CD4-positive, alpha-beta T cell treated with Interferon alpha-2 for 1 hour (primary cell): ENCODE data around the gene FERMT1.
"Not testable (repeated sequence)": the region's sequence is repeated elsewhere in the genome, so short reads cannot be mapped to it uniquely, and the experiment has no call there.

Source experiments
- DNase-seq, 2 donors: peaks; one replicate each; pipeline ENCODE4 v3.0.0-alpha.2; 2020 to 2022

FERMT1 gene

DNA sequence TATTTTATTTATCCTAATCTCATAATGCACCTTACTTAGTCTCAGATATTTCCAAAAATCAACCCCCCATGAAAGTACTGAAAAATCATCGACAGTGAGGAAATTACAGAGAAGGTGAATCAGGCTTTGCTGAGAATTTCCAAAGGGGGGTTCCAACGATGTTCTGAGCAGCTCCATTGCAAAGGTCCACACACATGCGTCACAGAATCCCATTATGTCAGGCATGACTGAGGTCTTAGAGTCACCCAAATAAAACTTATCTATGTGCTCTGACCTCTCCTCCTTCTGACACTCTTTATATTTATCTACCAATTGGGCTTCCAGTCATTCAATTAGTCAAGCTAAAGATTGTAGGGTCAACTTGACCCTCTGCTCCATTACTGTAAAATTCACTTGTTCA lies 56.2 kb downstream of the FERMT1 start:
- no peak for DNase-seq

GRCh38 chr20:6061544-6061943 lies 61.3 kb downstream of the FERMT1 start:
- DNase-seq, result no peak

GRCh38 chr20:6060213-6060612 lies 62.6 kb downstream of the FERMT1 start:
- no peak for DNase-seq

GRCh38 chr20:6058684-6059295 lies 64.0 kb downstream of the FERMT1 start:
- DNase-seq, result no peak

GRCh38 chr20:6057691-6058090 lies 65.1 kb downstream of the FERMT1 start:
- DNase-seq, result no peak

GRCh38 chr20:6057139-6057538 lies 65.7 kb downstream of the FERMT1 start:
- DNase-seq, result no peak

DNA sequence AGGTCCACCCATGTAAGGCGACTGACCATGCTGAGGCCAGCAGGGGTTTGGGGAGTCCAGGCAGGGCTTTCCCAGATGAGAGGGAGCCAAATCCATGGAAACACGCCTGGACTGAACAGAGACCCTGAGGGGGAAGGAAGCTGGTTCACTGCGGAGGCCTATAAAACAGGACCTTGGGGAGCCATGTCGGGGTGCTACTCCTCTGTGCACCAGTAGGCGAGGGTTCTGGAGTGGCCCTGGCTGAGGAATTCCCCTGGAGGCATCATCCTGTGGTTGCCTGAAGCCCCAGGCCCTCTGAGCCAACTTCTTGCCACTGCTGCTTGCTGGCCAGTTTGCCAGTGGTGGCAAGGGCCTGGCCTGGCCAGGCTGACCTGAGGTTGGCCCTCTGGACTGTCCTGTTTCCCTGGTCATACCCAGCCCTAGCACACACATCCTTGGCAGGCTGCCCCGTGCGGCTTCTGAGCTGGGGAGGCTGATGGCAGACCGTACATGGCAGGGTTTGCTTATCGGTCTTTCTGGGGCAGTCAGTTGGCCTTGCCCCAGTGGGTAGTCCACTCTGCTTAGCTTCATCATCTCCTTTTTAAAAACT lies 66.8 kb downstream of the FERMT1 start:
- DNase-seq, result no peak

DNA sequence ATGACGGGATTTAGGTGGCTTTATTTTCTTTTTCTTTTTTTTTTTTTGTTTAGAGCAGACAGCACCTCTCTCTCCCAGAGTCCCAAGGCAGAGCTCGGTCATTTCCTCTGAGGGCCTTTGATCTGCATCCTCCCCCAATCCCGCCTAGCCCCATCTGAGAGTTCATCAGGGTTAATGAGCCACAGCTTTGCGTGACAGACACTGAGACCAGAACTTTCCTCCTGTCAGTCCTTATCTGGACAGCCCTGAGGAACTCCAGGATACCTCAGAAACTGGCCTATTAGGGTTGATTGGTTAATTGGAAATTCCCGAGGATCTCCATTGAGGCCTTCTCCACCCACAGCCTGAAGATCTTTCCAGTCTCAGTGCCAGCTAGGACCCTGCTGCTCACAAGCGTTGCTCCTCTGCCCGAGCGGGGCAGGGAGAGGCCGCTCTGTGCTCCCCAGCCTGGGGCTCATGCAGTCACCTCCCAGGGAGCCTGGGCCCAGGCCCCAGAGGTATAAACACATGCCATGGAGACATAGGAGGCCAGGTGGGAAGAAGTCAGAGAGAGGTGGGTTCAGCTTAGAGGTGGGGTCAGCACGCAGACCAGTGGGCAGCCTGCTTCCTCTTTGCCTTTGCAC lies 67.6 kb downstream of the FERMT1 start:
- DNase-seq, result no peak

DNA sequence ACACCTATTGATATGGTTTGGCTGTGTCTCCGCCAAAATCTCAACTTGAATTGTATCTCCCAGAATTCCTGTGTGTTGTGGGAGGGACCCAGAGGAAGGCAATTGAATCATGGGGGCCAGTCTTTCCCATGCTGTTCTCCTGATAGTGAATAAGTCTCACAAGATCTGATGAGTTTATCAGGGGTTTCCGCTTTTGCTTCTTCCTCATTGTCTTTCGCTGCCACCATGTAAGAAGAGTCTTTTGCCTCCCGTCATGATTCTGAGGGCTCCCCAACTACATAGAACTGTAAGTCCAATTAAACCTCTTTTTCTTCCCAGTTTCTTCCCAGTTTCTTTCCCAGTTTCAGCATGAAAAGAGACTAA lies 68.2 kb downstream of the FERMT1 start:
- not testable (repeated sequence) for DNase-seq

- no peak for DNase-seq
These were observed 68.8 kb downstream of the FERMT1 start, which contains the start of gene LRRN4 for GRCh38 chr20:6053776-6054688. Gene LRRN4, minus strand, starts transcription at chr20:6054060. Its CDS starts 1,261 bp downstream, at chr20:6052799.

DNA sequence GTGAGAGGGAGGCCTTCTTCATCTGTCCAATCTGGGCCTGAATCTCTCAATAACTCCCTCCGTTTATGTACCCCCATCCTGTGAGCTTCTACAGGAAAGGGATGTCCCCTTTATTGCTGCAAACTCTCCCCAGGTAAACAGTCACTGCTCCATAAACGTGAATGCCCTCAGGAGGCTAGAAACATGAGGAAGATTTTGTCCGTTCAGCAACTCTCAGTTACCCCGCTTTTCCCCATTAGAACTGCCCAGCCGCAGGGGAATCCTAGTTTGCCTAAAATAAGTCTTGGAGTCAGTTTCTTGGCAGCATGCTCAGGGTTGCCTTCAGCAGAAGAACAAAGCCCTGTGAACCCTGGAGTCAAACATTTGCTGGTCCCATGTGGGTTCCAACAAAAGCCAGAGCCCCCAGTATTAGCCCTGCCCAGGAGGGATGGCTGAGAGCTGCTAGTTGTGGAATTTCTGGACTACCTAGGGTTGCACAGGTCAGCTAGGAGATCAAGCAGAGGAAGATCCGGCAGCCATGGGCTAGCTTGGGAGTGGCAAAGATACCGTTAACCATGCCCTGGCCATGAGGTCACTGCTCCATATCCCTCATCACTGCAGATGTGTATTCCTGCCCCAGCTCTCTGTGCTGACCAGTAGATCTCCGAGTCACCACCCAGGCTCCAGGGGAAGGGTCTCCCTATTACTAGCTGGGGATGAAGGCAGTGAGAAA lies 69.6 kb downstream of the FERMT1 start:
- no peak for DNase-seq

DNA sequence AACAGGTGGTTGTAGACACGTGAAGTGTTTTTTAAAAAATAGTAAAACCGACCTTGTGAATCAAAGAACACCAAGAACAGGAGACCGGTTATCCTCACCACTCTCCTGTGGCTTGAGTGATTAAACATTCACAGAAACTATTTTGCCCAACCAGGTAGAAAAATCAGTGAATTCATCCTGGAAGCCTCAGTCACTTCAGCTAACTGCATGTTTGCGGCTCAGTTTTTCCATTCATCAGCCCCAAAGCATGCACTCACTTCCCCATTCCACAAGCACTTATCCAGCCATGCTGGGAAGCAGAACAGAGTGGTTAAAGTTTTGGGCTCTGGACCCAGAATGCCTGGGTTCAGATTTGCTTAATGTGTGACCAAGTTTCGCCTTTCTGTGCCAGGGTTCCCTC lies 71.3 kb downstream of the FERMT1 start:
- DNase-seq, result no peak

GRCh38 chr20:6048391-6048790 lies 74.4 kb downstream of the FERMT1 start:
- DNase-seq, result no peak

DNA sequence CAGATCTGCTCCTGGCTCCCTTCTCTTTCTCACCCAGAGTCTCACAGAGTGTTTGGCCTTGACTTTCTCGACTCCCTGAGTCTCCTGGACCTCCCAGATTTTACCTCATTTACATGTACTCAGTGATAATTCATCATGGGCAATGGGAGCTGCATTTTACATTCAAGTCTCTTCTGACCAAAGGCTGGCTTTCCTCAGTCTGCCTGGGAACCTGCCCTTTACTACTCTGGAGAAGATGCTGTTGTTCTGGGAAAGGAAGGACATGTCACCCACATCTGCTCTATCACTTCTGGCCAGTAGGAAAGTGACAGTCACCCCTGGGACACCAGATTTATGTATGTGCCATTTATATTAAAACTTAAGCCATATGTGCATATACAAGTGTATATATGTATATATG lies 76.4 kb downstream of the FERMT1 start:
- no peak for DNase-seq

DNA sequence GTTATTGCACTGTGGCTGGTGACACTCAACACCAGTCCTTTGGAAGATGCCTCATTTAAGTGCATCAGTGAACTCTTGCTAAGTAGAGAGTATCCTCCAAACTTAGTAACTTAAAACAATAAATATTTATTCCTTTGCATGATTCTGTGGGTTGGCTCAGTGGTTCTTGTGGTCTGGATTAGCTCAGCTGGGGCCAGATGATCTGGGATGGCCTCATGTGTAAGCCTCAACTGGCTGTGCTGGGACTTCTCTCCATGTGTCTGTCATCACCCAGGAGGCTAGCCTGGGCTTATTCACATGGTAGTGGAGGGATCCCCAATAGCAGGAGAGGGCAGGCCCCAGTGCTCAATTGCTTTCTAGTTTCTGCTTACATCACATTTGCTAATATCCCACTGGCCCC lies 77.3 kb downstream of the FERMT1 start:
- DNase-seq, result no peak

DNA sequence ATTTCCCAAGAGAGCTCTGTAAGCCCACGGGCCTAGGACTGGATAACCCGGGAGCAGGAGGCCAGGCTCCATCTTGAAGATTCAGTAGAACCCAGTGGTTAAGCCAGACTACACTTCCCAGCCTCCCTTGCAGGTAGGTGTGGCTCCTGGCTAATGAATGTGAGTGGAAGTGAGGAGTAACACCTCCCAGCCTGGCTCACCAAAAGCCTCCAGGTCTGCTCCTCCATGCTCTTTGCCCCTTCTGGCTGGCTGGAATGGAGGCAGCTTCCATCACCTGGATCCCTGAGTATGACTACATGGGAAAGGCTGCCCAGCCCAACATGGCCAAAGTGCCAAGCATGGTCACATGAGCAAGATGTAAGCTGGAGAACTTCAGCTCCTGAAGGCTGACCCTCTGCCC lies 78.7 kb downstream of the FERMT1 start:
- no peak for DNase-seq

DNA sequence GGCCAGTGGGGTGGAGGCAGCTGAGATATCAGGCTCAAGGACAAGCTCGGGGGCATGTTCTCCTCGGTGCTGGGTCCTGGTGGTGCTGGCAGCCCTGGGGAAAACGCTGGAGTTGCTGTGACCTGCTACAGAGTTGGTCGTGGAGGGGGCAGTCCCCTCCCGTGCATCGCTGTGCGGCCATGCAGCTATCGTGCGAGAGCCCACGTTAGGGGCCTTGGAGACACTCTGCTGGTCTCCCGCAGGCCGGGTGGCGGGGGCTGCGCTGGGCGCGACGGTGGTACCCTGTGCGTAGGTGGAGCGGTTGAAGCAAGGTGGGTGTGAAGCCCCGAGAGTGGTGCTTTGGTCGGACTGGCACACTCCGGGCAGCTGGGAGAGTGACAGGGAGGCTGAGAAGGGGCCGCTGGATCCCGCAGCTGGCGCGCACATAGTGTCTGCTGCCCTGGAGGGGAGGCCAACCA lies 81.0 kb downstream of the FERMT1 start:
- DNase-seq, result no peak

DNA sequence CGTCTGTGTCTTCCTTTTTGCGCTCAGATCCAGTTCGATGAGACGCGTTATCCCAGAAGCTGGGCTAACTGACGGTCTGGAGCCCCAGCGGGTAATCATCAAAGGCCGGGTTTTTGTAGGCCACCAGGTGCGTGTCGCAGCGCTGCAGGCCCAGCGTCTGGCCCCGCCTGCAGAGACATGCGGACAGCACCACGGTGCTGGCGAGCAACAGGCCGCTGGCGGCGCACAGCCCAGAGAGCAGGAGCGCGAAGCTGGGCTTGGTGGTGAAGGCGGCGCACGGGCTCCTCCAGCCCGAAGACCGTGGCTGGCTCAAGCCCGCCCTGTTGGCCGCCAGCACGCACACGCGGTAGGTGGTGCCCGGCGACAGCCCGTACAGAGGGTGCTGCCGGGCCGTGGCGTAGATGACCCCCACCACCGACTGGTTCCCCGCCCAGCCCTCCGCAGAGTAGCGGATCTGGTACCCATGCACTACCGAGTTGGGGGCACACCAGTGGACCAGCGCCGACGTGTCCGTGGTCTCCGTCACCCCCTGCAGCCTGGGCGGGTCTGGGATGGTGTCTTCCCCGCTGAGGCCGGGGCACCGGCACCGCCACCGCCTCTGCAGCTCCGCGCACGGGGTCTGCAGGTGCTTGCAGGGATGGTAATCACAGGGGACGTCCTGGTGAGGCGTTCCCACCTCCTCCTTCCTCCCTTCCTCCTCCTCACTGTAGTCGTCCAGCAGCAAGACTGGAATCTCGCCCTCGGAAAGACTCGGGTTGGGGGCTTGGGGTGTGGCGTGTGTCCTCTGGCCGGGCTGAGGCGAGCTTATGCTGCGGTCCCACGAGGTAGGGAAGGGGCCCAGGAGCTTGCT lies 81.6 kb downstream of the FERMT1 start:
- no peak for DNase-seq

DNA sequence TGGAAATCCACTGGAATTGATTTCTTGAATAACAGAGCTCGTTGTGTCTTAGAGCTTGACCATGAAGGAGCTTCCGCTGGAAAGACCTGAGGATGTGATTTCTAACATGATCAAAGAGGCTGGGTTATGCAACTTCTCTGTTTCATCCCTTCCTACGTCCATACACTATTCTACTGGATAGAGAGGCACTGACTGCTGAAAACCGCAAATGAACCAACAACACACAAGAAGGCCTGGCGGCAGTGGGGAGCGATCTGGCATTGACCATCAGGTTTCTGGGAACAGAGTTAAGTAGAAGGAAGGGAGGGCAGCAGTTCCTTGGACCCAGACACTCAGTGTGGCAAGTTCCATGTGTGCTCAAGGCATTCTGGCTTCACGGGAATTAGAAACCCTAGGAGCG lies 82.3 kb downstream of the FERMT1 start:
- no peak for DNase-seq

GRCh38 chr20:6039766-6040165 lies 83.1 kb downstream of the FERMT1 start:
- no peak for DNase-seq

- no peak for DNase-seq
These were observed 84.6 kb downstream of the FERMT1 start for GRCh38 chr20:6038256-6038655.

DNA sequence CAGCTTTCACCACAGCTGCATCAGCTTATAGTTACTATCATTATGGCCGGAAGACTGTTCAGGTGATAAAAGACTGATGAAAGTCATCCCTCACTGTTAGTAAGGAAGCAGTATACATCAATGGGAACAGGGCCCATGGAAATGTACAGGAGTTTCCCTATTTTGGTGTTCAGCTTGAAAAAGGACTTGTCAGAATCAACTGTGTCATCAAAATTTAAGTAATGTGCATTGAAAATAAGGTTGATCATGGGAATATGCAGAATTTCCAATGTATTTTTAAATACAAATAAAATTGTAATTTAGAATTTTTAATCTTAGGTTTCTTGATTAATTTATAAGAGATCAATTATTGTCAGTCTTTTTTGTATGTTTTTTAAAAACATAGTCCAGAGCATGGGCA lies 85.7 kb downstream of the FERMT1 start:
- no peak for DNase-seq
